ENCODE data around the gene PCK1. TPM values are rescaled to one million over a fixed set of nuclear protein-coding genes. Genes with fewer than 3 reads are reported as not detected.

PCK1 gene
- total RNA-seq, 1 experiment from 2014 or later = not detected

DNA sequence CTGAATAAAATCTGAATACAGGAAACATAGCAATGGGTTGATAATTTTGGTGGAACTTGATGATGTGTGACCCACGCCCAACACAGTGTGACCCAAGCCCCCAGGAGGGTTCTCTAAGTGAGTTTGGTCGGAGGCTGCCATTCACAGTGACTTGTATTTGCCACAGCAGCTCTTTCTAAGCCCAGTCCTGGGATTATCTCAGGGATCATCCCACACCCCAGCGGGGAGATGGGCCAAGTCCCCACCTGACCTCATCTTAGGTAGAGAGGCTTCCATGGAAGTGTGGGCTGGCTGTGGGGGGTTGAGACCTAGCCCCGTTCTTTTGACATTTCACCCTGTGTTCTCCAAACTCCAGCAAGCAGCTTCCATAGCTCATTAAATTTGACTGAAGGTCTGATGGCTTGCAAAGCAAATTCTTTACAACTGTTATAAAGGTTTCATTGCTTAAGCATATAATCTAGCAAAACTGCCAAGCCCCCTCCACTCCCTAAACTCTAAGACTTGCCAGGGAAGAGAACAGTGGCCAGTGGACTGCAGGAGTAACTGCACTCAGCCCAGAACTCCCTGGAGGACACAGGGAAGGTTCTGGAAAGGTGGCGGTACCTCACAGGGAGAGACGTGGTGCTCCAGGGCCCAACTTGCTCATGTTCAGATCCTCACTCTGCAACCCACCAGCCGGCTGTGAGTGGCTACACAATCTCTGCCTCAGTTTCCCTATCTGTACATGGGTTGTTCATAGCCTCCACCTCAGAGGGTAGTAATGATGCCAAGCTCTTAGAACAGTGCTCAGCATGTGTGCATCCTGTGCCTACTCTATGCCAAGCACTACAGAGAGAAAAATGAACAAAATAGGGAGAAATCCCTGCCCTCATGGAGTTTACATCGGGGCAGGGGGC is 1.0 kb upstream of the PCK1 start:
- H3K27me3 Mint-ChIP-seq (ENCODE audit: low read depth) = peaks cover 17% of the 10 kb centered on the region

More for the DNA sequence above, 1.0 kb upstream of the PCK1 start:
- Histone ChIP-seq H3K4ac (ENCODE audit: low read depth, low read length) (no peak overlapping the region), H3K79me2 (ENCODE audit: insufficient read depth, low read length) (no peaks in the 10 kb centered on the region), H3K79me1 (ENCODE audit: insufficient read depth, low read depth, low read length, poor library complexity, severe bottlenecking) (no peaks in the 10 kb centered on the region), H3K23ac (ENCODE audit: insufficient read length, low read depth, low read length) (no peak overlapping the region), H2BK20ac (ENCODE audit: low read depth, low read length, poor library complexity, severe bottlenecking) (no peak overlapping the region), H2AFZ (ENCODE audit: low read length) (no peak overlapping the region), H2BK15ac (ENCODE audit: low read depth, low read length) (no peak overlapping the region), H2AK5ac (ENCODE audit: insufficient read length, low read length) (no peak overlapping the region), H4K8ac (replicated peaks; ENCODE audit: insufficient read length, low read depth, low read length) (peak overlapping the region; percentile 73), H3K27ac (ENCODE audit: insufficient read length, low read depth, low read length) (no peak overlapping the region), H3K56ac (ENCODE audit: insufficient read length, low read depth, low read length) (no peak overlapping the region), H3K4me1 (ENCODE audit: insufficient read depth, low read length) (no peaks in the 10 kb centered on the region), H3K23me2 (ENCODE audit: insufficient read length, low read depth, low read length, poor library complexity, severe bottlenecking) (no peaks in the 10 kb centered on the region), H4K91ac (ENCODE audit: insufficient read length, low read depth, low read length) (no peak overlapping the region), H3K27me3 (ENCODE audit: insufficient read depth, low read length) (no peaks in the 10 kb centered on the region), H2BK120ac (ENCODE audit: low read depth, low read length, poor library complexity, severe bottlenecking) (no peak overlapping the region), H2BK12ac (ENCODE audit: insufficient read length, low read depth, low read length) (no peak overlapping the region), H3K9ac (ENCODE audit: extremely low read depth, insufficient read length, low read length) (no peak overlapping the region), H3K14ac (ENCODE audit: insufficient read depth, low read length) (no peak overlapping the region), H3T11ph (ENCODE audit: low read length) (no peak overlapping the region), H4K20me1 (ENCODE audit: control insufficient read depth, insufficient read depth, insufficient read length) (no peaks in the 10 kb centered on the region), H2BK5ac (ENCODE audit: insufficient read length, low read length) (no peak overlapping the region), H4K5ac (ENCODE audit: insufficient read length, low read depth, low read length) (no peak overlapping the region), H3K9me3 (ENCODE audit: control insufficient read depth, low read depth, low read length) (no peaks in the 10 kb centered on the region), H3K4me2 (ENCODE audit: insufficient read depth, insufficient read length, low read length) (no peak overlapping the region), H3K18ac (ENCODE audit: insufficient read length, low read depth, low read length) (no peak overlapping the region)
- no CpG with 5 or more reads among the region's 8 CpGs for WGBS (ENCODE audit: extremely low coverage, insufficient read length, low lambda C conversion rate)
- Mint-ChIP-seq H3K4me1 (no peaks in the 10 kb centered on the region), H3K36me3 (ENCODE audit: insufficient read depth in 1 of 3, low read depth in 3 of 3) (no peaks in the 10 kb centered on the region; a peak in 1 of 7 replicates), H3K4me3 (no peak overlapping the region), H3K9me3 (no peaks in the 10 kb centered on the region), H3K27ac (no peak overlapping the region)
- DNase-seq = no peak
- TF ChIP-seq, protein P1, sequence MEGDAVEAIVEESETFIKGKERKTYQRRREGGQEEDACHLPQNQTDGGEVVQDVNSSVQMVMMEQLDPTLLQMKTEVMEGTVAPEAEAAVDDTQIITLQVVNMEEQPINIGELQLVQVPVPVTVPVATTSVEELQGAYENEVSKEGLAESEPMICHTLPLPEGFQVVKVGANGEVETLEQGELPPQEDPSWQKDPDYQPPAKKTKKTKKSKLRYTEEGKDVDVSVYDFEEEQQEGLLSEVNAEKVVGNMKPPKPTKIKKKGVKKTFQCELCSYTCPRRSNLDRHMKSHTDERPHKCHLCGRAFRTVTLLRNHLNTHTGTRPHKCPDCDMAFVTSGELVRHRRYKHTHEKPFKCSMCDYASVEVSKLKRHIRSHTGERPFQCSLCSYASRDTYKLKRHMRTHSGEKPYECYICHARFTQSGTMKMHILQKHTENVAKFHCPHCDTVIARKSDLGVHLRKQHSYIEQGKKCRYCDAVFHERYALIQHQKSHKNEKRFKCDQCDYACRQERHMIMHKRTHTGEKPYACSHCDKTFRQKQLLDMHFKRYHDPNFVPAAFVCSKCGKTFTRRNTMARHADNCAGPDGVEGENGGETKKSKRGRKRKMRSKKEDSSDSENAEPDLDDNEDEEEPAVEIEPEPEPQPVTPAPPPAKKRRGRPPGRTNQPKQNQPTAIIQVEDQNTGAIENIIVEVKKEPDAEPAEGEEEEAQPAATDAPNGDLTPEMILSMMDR (conservative IDR thresholded peaks at IDR 0.05) = no peak

Data from H9 (cell line).